Upper lobe of left lung (tissue), 6 donors: ENCODE data around the gene NEURL3. TPM values are rescaled to one million over a fixed set of nuclear protein-coding genes. Genes with fewer than 3 reads are reported as not detected.

Experiments used
- ATAC-seq, 2 donors: fragments of 200-7000 bp; cut with Tn5 transposase; one replicate each; pipeline ENCODE4 v1.9.1; 2022; ENCODE audit warnings: mild to moderate bottlenecking in 2 of 2, moderate library complexity in 2 of 2; ENCODE audit not compliant: low FRiP score in 2 of 2
- DNase-seq, 2 donors: peaks; one replicate each; pipeline ENCODE4 v3.0.0-alpha.2; 2019 to 2020
- H3K27ac ChIP-seq, 4 donors: fragments of 200-600 bp; sonication (generic); one replicate each; pipeline ENCODE4 v1.5.1; 2016 to 2019
- H3K27me3 ChIP-seq, 4 donors: fragments of 200-600 bp; sonication (generic); one replicate each; pipeline ENCODE4 v1.5.1; 2017 to 2019
- H3K36me3 ChIP-seq, 4 donors: fragments of 200-600 bp; sonication (generic); one replicate each; pipeline ENCODE4 v1.5.1; 2016 to 2019
- H3K4me1 ChIP-seq, 4 donors: fragments of 200-600 bp; sonication (generic); one replicate each; pipeline ENCODE4 v1.5.1; 2018 to 2019
- H3K4me3 ChIP-seq, 4 donors: fragments of 200-600 bp; sonication (generic); one replicate each; pipeline ENCODE4 v1.5.1; 2017 to 2019; ENCODE audit warnings: mild to moderate bottlenecking in 2 of 4, moderate library complexity in 1 of 4
- H3K9me3 ChIP-seq, 4 donors: fragments of 200-600 bp; sonication (generic); one replicate each; pipeline ENCODE4 v1.5.1; 2018 to 2019
- CTCF ChIP-seq, 6 experiments: fragments of 450-650 bp in 4 of 6; fragments of 200-600 bp in 2 of 6; sonication (generic) in 2 of 6; IDR thresholded peaks; one replicate each; pipeline ENCODE4 v1.5.1; 2016 to 2019; ENCODE audit warnings: antibody characterized with exemption in 6 of 6
- EP300 ChIP-seq, 4 donors: sonication (generic); formaldehyde crosslinking; IDR thresholded peaks; one replicate each; pipeline ENCODE4 v1.5.1; 2017; ENCODE audit warnings: antibody characterized with exemption in 4 of 4, control low read depth in 2 of 4
- POLR2A ChIP-seq, 4 donors: fragments of 450-650 bp; IDR thresholded peaks; one replicate each; pipeline ENCODE4 v1.5.1; 2016 to 2017; ENCODE audit warnings: antibody characterized with exemption in 4 of 4, mild to moderate bottlenecking in 2 of 4
- POLR2AphosphoS5 ChIP-seq, 2 donors: sonication (generic); formaldehyde crosslinking; IDR thresholded peaks; one replicate each; pipeline ENCODE4 v1.5.1; 2017; ENCODE audit warnings: antibody characterized with exemption in 2 of 2
- WGBS, 2 donors: methylation state at CpG; one replicate each; pipeline ENCODE4 v1.1.5; 2017 to 2018; 5-methylcytosine and 5-hydroxymethylcytosine counted together
- total RNA-seq, 6 donors: library from RNA; depleted of rRNA in 4 of 6; stranded (reverse); fragments of >200 nt in 4 of 6; gene quantifications; one replicate each; pipeline versions ENCODE4 v1.1.0 to v1.2.1, GENCODE V29; 2016 to 2021
- donor health status: DM: no; HTN: no; CAD: no; lungs with moderate emphysema.
- donor health status: DM: no; HTN: yes; CAD: no; lungs with severe emphysema.

NEURL3 gene
- total RNA-seq, 6 donors from 2014 or later: 0.61 to 2.6 (median 1.1) TPM; not detected in 3

- WGBS, 2 donors: 16 to 25% methylated on average over 8 of the region's 8 CpGs
- Histone ChIP-seq H3K4me3 (no peak overlapping the region), H3K27ac (peak overlapping the region; percentile 76 to 94 (median 93)), H3K27me3 (no peaks in the 10 kb centered on the region), H3K36me3 (no peaks in the 10 kb centered on the region), H3K4me1 (peaks cover 52 to 89% (median 75%) of the 10 kb centered on the region in 4 donors), H3K9me3 (no peaks in the 10 kb centered on the region)
- peak; percentile 6 to 37 for ATAC-seq
- TF ChIP-seq POLR2AphosphoS5 (IDR thresholded peaks at IDR 0.05) (peak in 1 of 2 donors; percentile 81), CTCF (IDR thresholded peaks at IDR 0.05) (peak in 2 of 6 experiments; percentile 2 to 5), EP300 (IDR thresholded peaks at IDR 0.05) (peak in 3 of 4 donors; percentile 2 to 76 (median 30)), POLR2A (IDR thresholded peaks at IDR 0.05) (peak in 2 of 4 donors; percentile 10 to 31)
- DNase-seq: peak in 1 of 2 donors; percentile 92
Measured at GRCh38 chr2:96533292-96534073, 28.3 kb upstream of the NEURL3 start.

- Histone ChIP-seq H3K27ac (peak overlapping the region; percentile 76 to 94 (median 93)), H3K27me3 (no peaks in the 10 kb centered on the region), H3K9me3 (no peaks in the 10 kb centered on the region), H3K36me3 (no peaks in the 10 kb centered on the region), H3K4me1 (peaks cover 54 to 89% (median 79%) of the 10 kb centered on the region in 4 donors), H3K4me3 (peak overlapping the region in 1 of 4 donors; percentile 44)
- WGBS, 2 donors: 81 to 100% methylated on average over 1 to 7 of the region's 7 CpGs
- TF ChIP-seq POLR2A (IDR thresholded peaks at IDR 0.05) (no peak), EP300 (IDR thresholded peaks at IDR 0.05) (no peak), POLR2AphosphoS5 (IDR thresholded peaks at IDR 0.05) (no peak), CTCF (IDR thresholded peaks at IDR 0.05) (no peak)
- ATAC-seq (no peak), DNase-seq (no peak)
Measured at GRCh38 chr2:96532641-96533291, 27.6 kb upstream of the NEURL3 start.

- Histone ChIP-seq H3K36me3 (no peaks in the 10 kb centered on the region), H3K27me3 (no peaks in the 10 kb centered on the region), H3K9me3 (no peaks in the 10 kb centered on the region), H3K4me3 (peak overlapping the region in 3 of 4 donors; percentile 21 to 44 (median 42)), H3K27ac (peak overlapping the region; percentile 76 to 94 (median 93)), H3K4me1 (peaks cover 55 to 90% (median 83%) of the 10 kb centered on the region in 4 donors)
- 12 to 13% methylated on average over 18 to 22 of the region's 23 CpGs for WGBS, 2 donors
- TF ChIP-seq POLR2AphosphoS5 (IDR thresholded peaks at IDR 0.05) (peak; percentile 92 to 96), POLR2A (IDR thresholded peaks at IDR 0.05) (peak in 2 of 4 donors; percentile 77), CTCF (IDR thresholded peaks at IDR 0.05) (no peak), EP300 (IDR thresholded peaks at IDR 0.05) (peak in 3 of 4 donors; percentile 54 to 95 (median 90))
- ATAC-seq (peak; percentile 76 to 77), DNase-seq (peak; percentile 90 to 96)
Measured at GRCh38 chr2:96531872-96532505, 26.8 kb upstream of the NEURL3 start.

GRCh38 chr2:96531366-96531765, 26.2 kb upstream of the NEURL3 start:
- TF ChIP-seq POLR2AphosphoS5 (IDR thresholded peaks at IDR 0.05) (no peak), EP300 (IDR thresholded peaks at IDR 0.05) (no peak), CTCF (IDR thresholded peaks at IDR 0.05) (no peak), POLR2A (IDR thresholded peaks at IDR 0.05) (no peak)
- Histone ChIP-seq H3K4me1 (peaks cover 58 to 92% (median 86%) of the 10 kb centered on the region in 4 donors), H3K27me3 (no peaks in the 10 kb centered on the region), H3K36me3 (no peaks in the 10 kb centered on the region), H3K27ac (peak overlapping the region; percentile 76 to 94 (median 93)), H3K9me3 (no peaks in the 10 kb centered on the region), H3K4me3 (peak overlapping the region in 2 of 4 donors; percentile 42 to 44)
- 83 to 85% methylated on average over 9 of the region's 9 CpGs for WGBS, 2 donors
- DNase-seq: no peak
- ATAC-seq: no peak
